IMR-90 (cell line): ENCODE data around the gene SEZ6L2. TPM values are rescaled to one million over a fixed set of nuclear protein-coding genes. Genes with fewer than 3 reads are reported as not detected.
A peak's percentile ranks its signal among the peaks of the same experiment; 100 is the strongest.

Experiments
- ATAC-seq: fragments of 200-7000 bp; cut with Tn5 transposase; 2 replicates; pipeline ENCODE4 v1.9.1; 2020; ENCODE audit warnings: low read depth, mild to moderate bottlenecking, moderate library complexity
- BruUV-seq: library from RNA; stranded (reverse); fragments of 400-500 nt; replicated peaks from 2 replicates; lab custom pipeline; 2021; lab: Mats Ljungman, UMichigan
- CTCF ChIA-PET: fragments of 300-600 bp; formaldehyde crosslinking; extraction: SDS; loops from one replicate; lab custom pipeline; 2021; ENCODE audit warnings: antibody characterized with exemption; lab: Yijun Ruan, JAX
- POLR2A ChIA-PET: fragments of 300-600 bp; sonication (Branson Sonifier 250); formaldehyde crosslinking; loops from one replicate; lab custom pipeline; 2022; ENCODE audit warnings: antibody characterized with exemption; ENCODE audit not compliant: unreplicated experiment; lab: Charles Lee
- DNase-seq: peaks from one replicate; pipeline ENCODE4 v3.0.0; 2013
- H2AFZ ChIP-seq: replicated peaks from 2 replicates; pipeline ENCODE3; 2013; ENCODE audit warnings: low read length, mild to moderate bottlenecking; ENCODE audit not compliant: poor library complexity
- H2AK5ac ChIP-seq: 2 replicates; pipeline ENCODE4 v1.6.1; 2013; ENCODE audit warnings: low read depth, low read length, inconsistent platforms
- H2AK9ac ChIP-seq: replicated peaks from 2 replicates; pipeline ENCODE3; 2013; ENCODE audit warnings: mild to moderate bottlenecking, low read depth, low read length, moderate library complexity; ENCODE audit not compliant: poor library complexity
- H2BK120ac ChIP-seq: 2 replicates; pipeline ENCODE4 v1.6.1; 2013; ENCODE audit warnings: low read depth, low read length, inconsistent platforms
- H2BK15ac ChIP-seq: 3 replicates; pipeline ENCODE4 v1.6.1; 2013; ENCODE audit warnings: low read depth, low read length, inconsistent platforms
- H2BK20ac ChIP-seq: 2 replicates; pipeline ENCODE4 v1.6.1; 2013; ENCODE audit warnings: low read depth, mild to moderate bottlenecking, inconsistent platforms, low read length, moderate library complexity
- H2BK5ac ChIP-seq: 2 replicates; pipeline ENCODE4 v1.6.1; 2013; ENCODE audit warnings: mild to moderate bottlenecking, low read depth, low read length, inconsistent platforms; ENCODE audit not compliant: poor library complexity, severe bottlenecking
- H3K14ac ChIP-seq: replicated peaks from 2 replicates; pipeline ENCODE4 v1.6.1; 2013; ENCODE audit warnings: low read depth, low read length, inconsistent platforms
- H3K18ac ChIP-seq: 2 replicates; pipeline ENCODE4 v1.6.1; 2013; ENCODE audit warnings: low read depth, low read length, control low read depth
- H3K23ac ChIP-seq: 2 replicates; pipeline ENCODE4 v1.6.1; 2013; ENCODE audit warnings: low read depth, low read length, inconsistent platforms
- H3K27ac ChIP-seq: 2 replicates; pipeline ENCODE4 v1.5.1; 2013; ENCODE audit warnings: mild to moderate bottlenecking, control low read depth, low read length; ENCODE audit not compliant: insufficient read depth
- H3K27me3 ChIP-seq: 2 replicates; pipeline ENCODE4 v1.6.1; 2013; ENCODE audit warnings: low read length; ENCODE audit not compliant: control insufficient read depth, insufficient read depth
- H3K36me3 ChIP-seq: 2 replicates; pipeline ENCODE4 v1.6.1; 2013; ENCODE audit warnings: low read length, mixed read lengths; ENCODE audit not compliant: control insufficient read depth, insufficient read depth
- H3K4ac ChIP-seq: 2 replicates; pipeline ENCODE4 v1.6.1; 2013; ENCODE audit warnings: low read depth, low read length, inconsistent platforms
- H3K4me1 ChIP-seq: 2 replicates; pipeline ENCODE4 v1.6.1; 2013; ENCODE audit warnings: low read length, mixed read lengths; ENCODE audit not compliant: control insufficient read depth, insufficient read depth
- H3K4me2 ChIP-seq: 2 replicates; pipeline ENCODE4 v1.6.1; 2013; ENCODE audit warnings: low read depth, mild to moderate bottlenecking, control low read depth, low read length, moderate library complexity
- H3K4me3 ChIP-seq: 2 replicates; pipeline ENCODE4 v1.5.1; 2013; ENCODE audit warnings: low read depth, mild to moderate bottlenecking, control low read depth, low read length, moderate library complexity; ENCODE audit not compliant: insufficient read depth
- H3K56ac ChIP-seq: 2 replicates; pipeline ENCODE4 v1.6.1; 2013; ENCODE audit warnings: low read length, inconsistent platforms; ENCODE audit not compliant: insufficient read depth; ENCODE audit errors: extremely low read depth
- H3K79me1 ChIP-seq, 2 experiments: 2 replicates each; pipeline ENCODE4 v1.6.1; 2013; ENCODE audit warnings: low read length in 2 of 2, inconsistent platforms in 1 of 2, low read depth in 1 of 2
- H3K9ac ChIP-seq: 2 replicates; pipeline ENCODE4 v1.6.1; 2013; ENCODE audit warnings: low read depth, low read length, control low read depth
- H3K9me1 ChIP-seq: 2 replicates; pipeline ENCODE4 v1.6.1; 2013; ENCODE audit warnings: low read length, inconsistent platforms; ENCODE audit not compliant: insufficient read depth
- H3K9me3 ChIP-seq: 2 replicates; pipeline ENCODE4 v1.6.1; 2013; ENCODE audit warnings: low read length; ENCODE audit not compliant: control insufficient read depth, insufficient read depth
- H4K20me1 ChIP-seq: 2 replicates; pipeline ENCODE4 v1.6.1; 2013; ENCODE audit warnings: low read length, inconsistent platforms; ENCODE audit not compliant: insufficient read depth
- H4K5ac ChIP-seq: 2 replicates; pipeline ENCODE4 v1.6.1; 2013; ENCODE audit warnings: mild to moderate bottlenecking, low read depth, low read length, control low read depth
- H4K8ac ChIP-seq, 2 experiments: 2 replicates each; pipeline ENCODE4 v1.6.1; 2013; ENCODE audit warnings: low read depth in 2 of 2, low read length in 2 of 2, control low read depth in 1 of 2, inconsistent platforms in 1 of 2
- H4K91ac ChIP-seq: 2 replicates; pipeline ENCODE4 v1.6.1; 2013; ENCODE audit warnings: low read depth, low read length, inconsistent platforms; ENCODE audit not compliant: insufficient read depth
- CEBPB ChIP-seq: IDR thresholded peaks from 2 replicates; pipeline ENCODE4 v1.6.1; 2012; ENCODE audit warnings: low read depth, low read length, improper control_type of control experiment
- CHD1 ChIP-seq: IDR thresholded peaks from 2 replicates; pipeline ENCODE4 v1.6.1; 2012; ENCODE audit warnings: low read depth, low read length, improper control_type of control experiment
- FOS ChIP-seq: fragments of 150-350 bp; IDR thresholded peaks from 2 replicates; pipeline ENCODE4 v1.6.1; 2016; ENCODE audit warnings: low read depth, low read length
- MAZ ChIP-seq: IDR thresholded peaks from 2 replicates; pipeline ENCODE4 v1.6.1; 2012; ENCODE audit warnings: low read depth, mild to moderate bottlenecking, low read length, improper control_type of control experiment, moderate library complexity, borderline replicate concordance
- WGBS, 2 experiments: methylation state at CpG; one replicate each; pipeline versions ENCODE4 v1.1.5 to v1.1.7; 2013; ENCODE audit warnings: missing lambda C conversion rate in 2 of 2; ENCODE audit not compliant: insufficient read length in 1 of 2; ENCODE audit errors: extremely low coverage in 2 of 2; 5-methylcytosine and 5-hydroxymethylcytosine counted together
- dilution Hi-C: fragments of 300-500 bp; cut with HindIII; formaldehyde crosslinking; loops from one replicate; pipeline ENCODE4 v1.14.3; 2018; ENCODE audit warnings: low sequenced_read_pairs; ENCODE audit not compliant: unreplicated experiment
- in situ Hi-C: fragments of 300-500 bp; cut with MboI; formaldehyde crosslinking; loops from 3 replicates; pipeline ENCODE4 v1.14.3; 2019; ENCODE audit warnings: low sequenced_read_pairs, inconsistent platforms, mixed read lengths
- intact Hi-C: fragments of 100-400 bp; cut with micrococcal nuclease; formaldehyde crosslinking; loops from 2 replicates; pipeline ENCODE4 v1.10.0; 2022
- polyA plus RNA-seq, 3 experiments: library from polyadenylated mRNA; depleted of rRNA; stranded (reverse); fragments of >200 nt; gene quantifications; 2 replicates each; pipeline ENCODE4 v1.2.3, GENCODE V29; 2012; ENCODE audit warnings: low replicate concordance in 1 of 3
- total RNA-seq: library from RNA; depleted of rRNA; stranded (reverse); fragments of >200 nt; gene quantifications from 2 replicates; pipeline ENCODE4 v1.2.3, GENCODE V29; 2012
- TF ChIP-seq, protein P1 (sequence below): conservative IDR thresholded peaks from 2 replicates; pipeline ENCODE4 v1.5.1; 2012; ENCODE audit warnings: mild to moderate bottlenecking, low read depth, low read length, improper control_type of control experiment
- TF ChIP-seq, protein P2 (sequence below): fragments of 150-350 bp; IDR thresholded peaks from 2 replicates; pipeline ENCODE4 v1.6.1; 2017; ENCODE audit warnings: mild to moderate bottlenecking, antibody characterized with exemption, low read length, low read depth

Gene SEZ6L2
- total and polyA plus RNA-seq, 2 of the 4 experiments (the other 2 are of a cell fraction), result 0.72 to 10.5 TPM

DNA sequence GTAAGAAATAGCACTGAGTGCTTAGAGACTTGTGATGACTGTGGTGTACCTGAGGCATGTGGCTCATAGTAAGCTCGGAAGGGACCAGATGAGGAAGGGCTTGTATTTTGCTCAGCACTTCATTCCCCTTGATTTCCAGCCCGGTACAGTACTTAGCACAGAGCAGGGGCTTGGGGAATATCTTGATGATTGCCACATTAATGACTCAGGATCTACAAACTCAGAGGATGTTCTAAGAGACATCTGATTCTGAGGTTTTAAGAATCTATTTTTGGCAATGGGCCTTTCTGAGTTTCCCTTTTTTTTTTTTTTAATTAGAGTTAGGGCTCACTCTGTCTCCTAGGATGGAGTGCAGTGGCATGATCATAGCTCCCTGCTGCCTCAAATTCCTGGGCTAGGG lies 10.0 kb upstream of the SEZ6L2 start:
- peaks cover 22% of the 10 kb centered on the region for H3K9me1 ChIP-seq
- H4K8ac ChIP-seq, result no peak overlapping the region
- H3K4me1 ChIP-seq, result no peaks in the 10 kb centered on the region; the same call in 1 of the 2 replicates
- no peak overlapping the region for H2AK5ac ChIP-seq
- H3K4me2 ChIP-seq, result no peak overlapping the region
- ChIA-PET POLR2A (no interaction called here), CTCF (no interaction called here)
- no peak overlapping the region for H2AFZ ChIP-seq
- H3K4me3 ChIP-seq, result no peak overlapping the region
- 40% methylated on average over 1 of the region's 2 CpGs; no CpG with 5 or more reads in 1 of the 2 experiments for WGBS, 2 experiments
- H2BK5ac ChIP-seq, result peak overlapping the region; percentile 20
- H2BK20ac ChIP-seq, result no peak overlapping the region
- H3K56ac ChIP-seq, result no peak overlapping the region
- H4K20me1 ChIP-seq, result peaks cover 7% of the 10 kb centered on the region; the same call in 1 of the 2 replicates
- H3K18ac ChIP-seq, result no peak overlapping the region
- H3K4ac ChIP-seq, result no peak overlapping the region
- H3K27ac ChIP-seq, result no peak overlapping the region
- no peak overlapping the region for H2AK9ac ChIP-seq
- H4K5ac ChIP-seq, result no peak overlapping the region
- DNase-seq (peak; percentile 65), ATAC-seq (peak; percentile 36; the same call in 1 of the 2 replicates)
- in situ Hi-C loops (no loop called here), dilution Hi-C loops (no loop called here), intact Hi-C loops (no loop called here)
- peak; percentile 71 for TF ChIP-seq CEBPB
- TF ChIP-seq, protein P1, sequence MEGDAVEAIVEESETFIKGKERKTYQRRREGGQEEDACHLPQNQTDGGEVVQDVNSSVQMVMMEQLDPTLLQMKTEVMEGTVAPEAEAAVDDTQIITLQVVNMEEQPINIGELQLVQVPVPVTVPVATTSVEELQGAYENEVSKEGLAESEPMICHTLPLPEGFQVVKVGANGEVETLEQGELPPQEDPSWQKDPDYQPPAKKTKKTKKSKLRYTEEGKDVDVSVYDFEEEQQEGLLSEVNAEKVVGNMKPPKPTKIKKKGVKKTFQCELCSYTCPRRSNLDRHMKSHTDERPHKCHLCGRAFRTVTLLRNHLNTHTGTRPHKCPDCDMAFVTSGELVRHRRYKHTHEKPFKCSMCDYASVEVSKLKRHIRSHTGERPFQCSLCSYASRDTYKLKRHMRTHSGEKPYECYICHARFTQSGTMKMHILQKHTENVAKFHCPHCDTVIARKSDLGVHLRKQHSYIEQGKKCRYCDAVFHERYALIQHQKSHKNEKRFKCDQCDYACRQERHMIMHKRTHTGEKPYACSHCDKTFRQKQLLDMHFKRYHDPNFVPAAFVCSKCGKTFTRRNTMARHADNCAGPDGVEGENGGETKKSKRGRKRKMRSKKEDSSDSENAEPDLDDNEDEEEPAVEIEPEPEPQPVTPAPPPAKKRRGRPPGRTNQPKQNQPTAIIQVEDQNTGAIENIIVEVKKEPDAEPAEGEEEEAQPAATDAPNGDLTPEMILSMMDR, result no peak
- TF ChIP-seq FOS, result no peak
- TF ChIP-seq, protein P2, sequence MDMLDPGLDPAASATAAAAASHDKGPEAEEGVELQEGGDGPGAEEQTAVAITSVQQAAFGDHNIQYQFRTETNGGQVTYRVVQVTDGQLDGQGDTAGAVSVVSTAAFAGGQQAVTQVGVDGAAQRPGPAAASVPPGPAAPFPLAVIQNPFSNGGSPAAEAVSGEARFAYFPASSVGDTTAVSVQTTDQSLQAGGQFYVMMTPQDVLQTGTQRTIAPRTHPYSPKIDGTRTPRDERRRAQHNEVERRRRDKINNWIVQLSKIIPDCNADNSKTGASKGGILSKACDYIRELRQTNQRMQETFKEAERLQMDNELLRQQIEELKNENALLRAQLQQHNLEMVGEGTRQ, result no peak
- no peak for TF ChIP-seq CHD1
- TF ChIP-seq MAZ, result no peak
- no peak overlapping the region for H3K23ac ChIP-seq
- 0 out of 2 replicates have a peak overlapping the region, but pooled peaks have one; percentile 14 for H3K14ac ChIP-seq
- peaks cover 18% of the 10 kb centered on the region for H3K36me3 ChIP-seq
- BruUV-seq, result no TSS peak
- H2BK120ac ChIP-seq, result no peak overlapping the region
- no peak overlapping the region for H3K9ac ChIP-seq
- no peaks in the 10 kb centered on the region for H3K9me3 ChIP-seq
- peaks cover 10 to 26% of the 10 kb centered on the region in 2 experiments; a peak in 3 of 4 replicates for H3K79me1 ChIP-seq
- no peaks in the 10 kb centered on the region for H3K27me3 ChIP-seq
- H4K91ac ChIP-seq, result no peak overlapping the region
- no peak overlapping the region for H2BK15ac ChIP-seq
